ENCODE data around the gene ACAA1. TPM values are rescaled to one million over a fixed set of nuclear protein-coding genes. Genes with fewer than 3 reads are reported as not detected.

The ACAA1 gene
- total RNA-seq, 1 donor from 2014 or later, result 50.2 TPM

DNA sequence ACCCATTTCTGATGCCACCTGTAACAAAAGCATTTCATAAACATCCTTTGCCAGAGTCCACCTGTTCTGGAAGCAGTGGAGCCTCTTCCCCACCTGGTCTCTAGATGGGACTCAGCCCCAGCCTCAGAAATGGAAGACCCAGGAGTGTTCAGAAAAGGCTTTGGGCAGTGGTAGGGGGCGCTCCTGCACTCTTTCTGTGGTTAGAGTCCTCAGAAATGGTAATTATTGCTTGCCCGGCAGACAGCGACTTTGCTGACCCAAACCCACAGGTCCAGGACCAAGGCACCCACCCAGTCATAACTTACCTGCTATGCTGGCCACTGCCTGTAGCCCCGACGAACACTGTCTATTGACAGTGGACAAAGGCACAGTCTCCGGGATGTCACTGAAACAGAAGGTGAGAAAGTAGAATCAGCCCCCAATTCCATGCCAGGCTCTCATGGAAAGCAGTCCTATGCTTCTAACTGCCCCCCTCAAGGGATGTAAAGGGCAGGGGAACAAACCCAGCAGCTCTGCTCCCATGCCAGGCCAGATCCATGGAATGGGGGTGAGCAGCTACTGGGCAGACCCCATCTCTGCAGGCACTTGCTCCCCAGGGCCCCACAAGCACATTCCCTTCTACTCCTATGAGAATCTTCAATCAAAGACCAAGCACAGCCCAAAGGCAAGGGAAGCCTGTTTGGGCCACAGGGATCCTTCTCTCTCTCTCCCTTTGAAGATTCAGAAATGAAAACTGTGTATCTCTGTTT is 5.1 kb downstream of the ACAA1 start:
- H3K27me3 Mint-ChIP-seq (ENCODE audit: low read depth), result no peaks in the 10 kb centered on the region
- H3K27ac Mint-ChIP-seq (ENCODE audit: unreplicated experiment), result no peak overlapping the region
- TF ChIP-seq, protein P1, sequence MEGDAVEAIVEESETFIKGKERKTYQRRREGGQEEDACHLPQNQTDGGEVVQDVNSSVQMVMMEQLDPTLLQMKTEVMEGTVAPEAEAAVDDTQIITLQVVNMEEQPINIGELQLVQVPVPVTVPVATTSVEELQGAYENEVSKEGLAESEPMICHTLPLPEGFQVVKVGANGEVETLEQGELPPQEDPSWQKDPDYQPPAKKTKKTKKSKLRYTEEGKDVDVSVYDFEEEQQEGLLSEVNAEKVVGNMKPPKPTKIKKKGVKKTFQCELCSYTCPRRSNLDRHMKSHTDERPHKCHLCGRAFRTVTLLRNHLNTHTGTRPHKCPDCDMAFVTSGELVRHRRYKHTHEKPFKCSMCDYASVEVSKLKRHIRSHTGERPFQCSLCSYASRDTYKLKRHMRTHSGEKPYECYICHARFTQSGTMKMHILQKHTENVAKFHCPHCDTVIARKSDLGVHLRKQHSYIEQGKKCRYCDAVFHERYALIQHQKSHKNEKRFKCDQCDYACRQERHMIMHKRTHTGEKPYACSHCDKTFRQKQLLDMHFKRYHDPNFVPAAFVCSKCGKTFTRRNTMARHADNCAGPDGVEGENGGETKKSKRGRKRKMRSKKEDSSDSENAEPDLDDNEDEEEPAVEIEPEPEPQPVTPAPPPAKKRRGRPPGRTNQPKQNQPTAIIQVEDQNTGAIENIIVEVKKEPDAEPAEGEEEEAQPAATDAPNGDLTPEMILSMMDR (conservative IDR thresholded peaks at IDR 0.05), result peak; percentile 50
- H3K4me1 Mint-ChIP-seq, result peaks cover 16% of the 10 kb centered on the region
- peak; percentile 55 for DNase-seq (ENCODE audit: low read depth, low spot score)
- no peaks in the 10 kb centered on the region for H3K9me3 Mint-ChIP-seq
- peak overlapping the region; percentile 49 for H3K4me3 Mint-ChIP-seq
- peaks cover 3% of the 10 kb centered on the region for H3K36me3 Mint-ChIP-seq (ENCODE audit: low read depth)

DNA sequence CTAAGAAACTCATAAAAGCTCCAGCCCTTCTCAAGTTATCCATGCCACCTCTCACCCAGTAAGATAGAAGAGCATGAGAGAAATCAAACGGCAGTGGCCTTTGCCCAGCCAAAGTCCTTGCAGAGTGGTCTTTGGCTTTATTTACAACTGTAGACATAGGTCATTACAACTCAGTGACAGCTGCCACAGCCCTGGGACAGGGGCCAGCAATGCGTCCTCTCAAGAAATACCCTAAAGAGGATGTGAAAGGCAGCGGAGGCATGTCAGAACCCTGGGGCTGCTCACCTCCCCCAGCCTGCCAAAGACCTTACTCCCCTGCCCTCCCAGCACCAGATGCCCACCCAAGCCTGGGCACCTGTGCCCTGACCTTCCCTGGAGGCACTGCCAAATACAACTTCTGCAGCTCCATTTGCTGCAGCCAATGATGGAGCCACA is 6.3 kb downstream of the ACAA1 start:
- Mint-ChIP-seq H3K27me3 (ENCODE audit: low read depth) (no peaks in the 10 kb centered on the region), H3K27ac (ENCODE audit: unreplicated experiment) (no peak overlapping the region), H3K4me3 (no peak overlapping the region), H3K4me1 (peaks cover 8% of the 10 kb centered on the region), H3K9me3 (no peaks in the 10 kb centered on the region), H3K36me3 (ENCODE audit: low read depth) (peaks cover 5% of the 10 kb centered on the region)
- no peak for DNase-seq (ENCODE audit: low read depth, low spot score)
- TF ChIP-seq, protein P1 (conservative IDR thresholded peaks at IDR 0.05), result no peak

DNA sequence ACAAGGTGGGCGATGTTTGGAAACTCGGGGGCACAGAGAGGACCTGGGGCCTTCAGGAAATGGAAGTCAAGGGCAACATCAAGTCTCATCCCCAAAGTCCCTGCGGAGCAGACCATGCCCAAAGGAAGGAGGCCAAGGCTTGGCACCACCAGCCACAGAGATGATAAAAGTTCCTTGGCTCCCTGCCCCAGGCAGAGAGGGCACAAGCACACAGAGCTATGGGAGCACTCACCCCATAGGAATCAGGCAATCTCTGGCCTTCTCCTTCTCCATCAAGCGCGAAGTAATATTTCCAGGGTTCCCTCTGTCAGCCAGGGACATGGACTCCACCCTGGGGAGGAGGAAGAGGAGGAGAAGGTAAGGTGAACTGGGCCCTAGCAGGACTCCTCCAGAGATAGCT is 7.9 kb downstream of the ACAA1 start:
- TF ChIP-seq, protein P1 (conservative IDR thresholded peaks at IDR 0.05), result no peak
- Mint-ChIP-seq H3K27me3 (ENCODE audit: low read depth) (no peaks in the 10 kb centered on the region), H3K9me3 (no peaks in the 10 kb centered on the region), H3K27ac (ENCODE audit: unreplicated experiment) (no peak overlapping the region), H3K36me3 (ENCODE audit: low read depth) (peaks cover 13% of the 10 kb centered on the region), H3K4me3 (no peak overlapping the region), H3K4me1 (no peaks in the 10 kb centered on the region)
- DNase-seq (ENCODE audit: low read depth, low spot score), result no peak

DNA sequence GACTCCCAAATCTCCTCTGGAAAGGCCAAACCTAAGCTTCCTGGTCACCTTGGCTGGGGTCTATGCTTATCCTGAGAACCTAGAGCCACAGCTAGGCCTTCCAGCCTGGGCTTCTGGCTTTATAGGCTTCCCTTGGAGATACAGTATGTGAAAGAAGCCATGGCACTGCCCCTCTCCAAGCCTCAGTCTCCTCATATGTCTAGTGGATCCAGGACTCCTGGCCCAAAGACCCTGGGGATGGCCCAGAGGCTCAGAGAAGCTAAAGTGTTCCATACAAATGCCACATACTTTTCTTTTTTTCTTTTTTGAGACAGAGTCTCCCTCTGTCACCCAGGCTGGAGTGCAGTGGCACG is 8.6 kb downstream of the ACAA1 start:
- Mint-ChIP-seq H3K4me3 (no peak overlapping the region), H3K36me3 (ENCODE audit: low read depth) (peaks cover 13% of the 10 kb centered on the region), H3K27ac (ENCODE audit: unreplicated experiment) (no peak overlapping the region), H3K27me3 (ENCODE audit: low read depth) (no peaks in the 10 kb centered on the region), H3K9me3 (no peaks in the 10 kb centered on the region), H3K4me1 (no peaks in the 10 kb centered on the region)
- no peak for DNase-seq (ENCODE audit: low read depth, low spot score)
- TF ChIP-seq, protein P1 (conservative IDR thresholded peaks at IDR 0.05), result no peak

DNA sequence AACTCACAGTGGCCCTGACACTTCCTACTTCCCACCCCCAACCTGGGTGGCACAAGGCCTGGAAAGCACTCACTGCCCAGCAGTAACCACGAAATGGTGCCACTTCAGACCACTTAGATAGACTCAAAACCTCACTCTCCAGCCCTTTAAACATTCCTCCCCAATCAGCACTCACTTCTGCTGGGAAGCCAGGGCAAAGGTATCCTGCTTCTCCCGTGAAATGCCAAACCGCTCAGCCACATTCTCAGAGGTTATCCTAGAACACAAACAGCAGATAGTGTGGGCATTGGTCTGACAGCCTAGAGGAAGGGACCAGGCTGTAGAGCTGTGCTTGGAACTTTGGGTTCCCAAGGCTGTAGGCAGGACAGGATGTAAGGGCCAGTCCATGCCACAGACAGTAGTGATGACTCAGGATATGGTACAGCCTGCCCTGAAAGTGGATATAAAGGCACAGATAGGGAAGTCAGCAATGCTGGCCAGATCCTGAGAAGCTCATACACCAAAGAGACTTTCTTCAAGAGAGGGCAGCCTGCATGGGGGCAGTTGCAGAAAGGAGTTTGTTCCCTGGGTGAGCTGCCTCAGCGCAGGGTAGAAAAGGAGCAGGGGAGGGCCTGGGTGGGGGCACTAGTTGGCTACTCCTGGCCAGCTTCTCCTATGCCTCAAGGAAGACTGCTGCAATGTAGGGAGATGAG is 9.2 kb downstream of the ACAA1 start:
- Mint-ChIP-seq H3K9me3 (no peaks in the 10 kb centered on the region), H3K27me3 (ENCODE audit: low read depth) (no peaks in the 10 kb centered on the region), H3K4me3 (peak overlapping the region; percentile 44), H3K27ac (ENCODE audit: unreplicated experiment) (no peak overlapping the region), H3K4me1 (no peaks in the 10 kb centered on the region), H3K36me3 (ENCODE audit: low read depth) (peaks cover 17% of the 10 kb centered on the region)
- no peak for DNase-seq (ENCODE audit: low read depth, low spot score)
- TF ChIP-seq, protein P1 (conservative IDR thresholded peaks at IDR 0.05), result no peak
